Measurements from ENCODE around the gene DZIP1L. TPM values are rescaled to one million over a fixed set of nuclear protein-coding genes. Genes with fewer than 3 reads are reported as not detected.

The DZIP1L gene
- total and polyA plus RNA-seq, 9 of the 15 experiments (the other 6 are each of a cell fraction or from before 2014, with no cell fraction given), result 0.03 to 1.5 (median 0.48) TPM; not detected in 1

- H3K9me1 ChIP-seq (ENCODE audit: control insufficient read depth, insufficient read depth, low read length), result no peaks in the 10 kb centered on the region
- no peak within 1 kb of the TSS for H3K9ac ChIP-seq (ENCODE audit: insufficient read depth in 1 of 2, low read depth in 2 of 2, low read length in 2 of 2)
- DNase-seq (ENCODE audit: extremely low read depth in 1 of 4, low spot score in 3 of 4) (no peak), FAIRE-seq (no peak), ATAC-seq (no peak)
- POLR2A ChIA-PET, result no interaction called here
- H3K27me3 ChIP-seq (ENCODE audit: control insufficient read depth in 2 of 2, insufficient read depth in 2 of 2, low read length in 2 of 2), result peaks cover 0 to 4% of the 10 kb centered on the region in 2 experiments; a peak in 2 of 5 replicates
- no peak within 1 kb of the TSS for H2AFZ ChIP-seq (ENCODE audit: low read depth, low read length)
- no peaks in the 10 kb centered on the region for H3K36me3 ChIP-seq (ENCODE audit: control insufficient read depth, insufficient read depth, low read length)
- TF ChIP-seq CBFA2T2 (conservative IDR thresholded peaks at IDR 0.05), result no peak
- TF ChIP-seq COPS2 (conservative IDR thresholded peaks at IDR 0.05), result no peak
- no peak for TF ChIP-seq RHOXF2B (CRISPR knock-in tag; conservative IDR thresholded peaks at IDR 0.05)
- TF ChIP-seq ZBED1 (IDR thresholded peaks at IDR 0.05), result no peak
- H3K9me3 ChIP-seq (replicated peaks; ENCODE audit: control insufficient read depth, insufficient read depth, low read depth, low read length), result no peaks in the 10 kb centered on the region
- CTCF ChIA-PET (ENCODE audit: low intra/inter-chr PET ratio), result no interaction called here
- 0% methylated on average over 1 of the region's 1 CpG for WGBS (ENCODE audit: insufficient coverage, low coverage, missing lambda C conversion rate)
- no TSS peak for BruUV-seq (replicated peaks)
- H3K27ac ChIP-seq (ENCODE audit: extremely low read depth, low read depth, low read length), result no peak within 1 kb of the TSS
- H3K4me2 ChIP-seq (ENCODE audit: insufficient read depth, low read length), result no peak within 1 kb of the TSS
- H3K79me2 ChIP-seq (ENCODE audit: control insufficient read depth, insufficient read depth, low read length), result no peaks in the 10 kb centered on the region
- no peaks in the 10 kb centered on the region for H4K20me1 ChIP-seq (replicated peaks; ENCODE audit: control insufficient read depth, insufficient read depth, low read length)
- in situ Hi-C loops (cut with MboI), result no loop called here
- no peaks in the 10 kb centered on the region for H3K4me1 ChIP-seq (replicated peaks in 1 of 2; ENCODE audit: control insufficient read depth in 2 of 2, insufficient read depth in 2 of 2, low read length in 2 of 2)
- H3K4me3 ChIP-seq, result no peak within 1 kb of the TSS
- intact Hi-C loops (cut with micrococcal nuclease), result no loop called here
These were observed 16.8 kb upstream of the DZIP1L start, which contains the start of gene A4GNT for GRCh38 chr3:138132239-138132638. A4GNT (minus strand) TSS chr3:138132390; CDS start chr3:138131256, 1,134 bp downstream.

GRCh38 chr3:138127636-138128365, 12.4 kb upstream of the DZIP1L start:
- POLR2A ChIA-PET, result no interaction called here
- TF ChIP-seq ZNF408 (CRISPR knock-in tag; IDR thresholded peaks at IDR 0.05; ENCODE audit: low read depth) (no peak), ZNF23 (CRISPR knock-in tag; IDR thresholded peaks at IDR 0.05) (no peak), MTA1 (IDR thresholded peaks at IDR 0.05; ENCODE audit: borderline replicate concordance) (no peak), CCNT2 (IDR thresholded peaks at IDR 0.05; ENCODE audit: borderline replicate concordance, extremely low read depth, insufficient read length, low read depth, low read length) (no peak), BDP1 (IDR thresholded peaks at IDR 0.05; ENCODE audit: insufficient read depth, insufficient read length) (no peak), NUFIP1 (IDR thresholded peaks at IDR 0.05; ENCODE audit: partially characterized antibody) (no peak)
- TF ChIP-seq, protein P1, sequence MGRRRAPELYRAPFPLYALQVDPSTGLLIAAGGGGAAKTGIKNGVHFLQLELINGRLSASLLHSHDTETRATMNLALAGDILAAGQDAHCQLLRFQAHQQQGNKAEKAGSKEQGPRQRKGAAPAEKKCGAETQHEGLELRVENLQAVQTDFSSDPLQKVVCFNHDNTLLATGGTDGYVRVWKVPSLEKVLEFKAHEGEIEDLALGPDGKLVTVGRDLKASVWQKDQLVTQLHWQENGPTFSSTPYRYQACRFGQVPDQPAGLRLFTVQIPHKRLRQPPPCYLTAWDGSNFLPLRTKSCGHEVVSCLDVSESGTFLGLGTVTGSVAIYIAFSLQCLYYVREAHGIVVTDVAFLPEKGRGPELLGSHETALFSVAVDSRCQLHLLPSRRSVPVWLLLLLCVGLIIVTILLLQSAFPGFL (CRISPR knock-in tag; IDR thresholded peaks at IDR 0.05), result no peak
- TF ChIP-seq, protein P2, sequence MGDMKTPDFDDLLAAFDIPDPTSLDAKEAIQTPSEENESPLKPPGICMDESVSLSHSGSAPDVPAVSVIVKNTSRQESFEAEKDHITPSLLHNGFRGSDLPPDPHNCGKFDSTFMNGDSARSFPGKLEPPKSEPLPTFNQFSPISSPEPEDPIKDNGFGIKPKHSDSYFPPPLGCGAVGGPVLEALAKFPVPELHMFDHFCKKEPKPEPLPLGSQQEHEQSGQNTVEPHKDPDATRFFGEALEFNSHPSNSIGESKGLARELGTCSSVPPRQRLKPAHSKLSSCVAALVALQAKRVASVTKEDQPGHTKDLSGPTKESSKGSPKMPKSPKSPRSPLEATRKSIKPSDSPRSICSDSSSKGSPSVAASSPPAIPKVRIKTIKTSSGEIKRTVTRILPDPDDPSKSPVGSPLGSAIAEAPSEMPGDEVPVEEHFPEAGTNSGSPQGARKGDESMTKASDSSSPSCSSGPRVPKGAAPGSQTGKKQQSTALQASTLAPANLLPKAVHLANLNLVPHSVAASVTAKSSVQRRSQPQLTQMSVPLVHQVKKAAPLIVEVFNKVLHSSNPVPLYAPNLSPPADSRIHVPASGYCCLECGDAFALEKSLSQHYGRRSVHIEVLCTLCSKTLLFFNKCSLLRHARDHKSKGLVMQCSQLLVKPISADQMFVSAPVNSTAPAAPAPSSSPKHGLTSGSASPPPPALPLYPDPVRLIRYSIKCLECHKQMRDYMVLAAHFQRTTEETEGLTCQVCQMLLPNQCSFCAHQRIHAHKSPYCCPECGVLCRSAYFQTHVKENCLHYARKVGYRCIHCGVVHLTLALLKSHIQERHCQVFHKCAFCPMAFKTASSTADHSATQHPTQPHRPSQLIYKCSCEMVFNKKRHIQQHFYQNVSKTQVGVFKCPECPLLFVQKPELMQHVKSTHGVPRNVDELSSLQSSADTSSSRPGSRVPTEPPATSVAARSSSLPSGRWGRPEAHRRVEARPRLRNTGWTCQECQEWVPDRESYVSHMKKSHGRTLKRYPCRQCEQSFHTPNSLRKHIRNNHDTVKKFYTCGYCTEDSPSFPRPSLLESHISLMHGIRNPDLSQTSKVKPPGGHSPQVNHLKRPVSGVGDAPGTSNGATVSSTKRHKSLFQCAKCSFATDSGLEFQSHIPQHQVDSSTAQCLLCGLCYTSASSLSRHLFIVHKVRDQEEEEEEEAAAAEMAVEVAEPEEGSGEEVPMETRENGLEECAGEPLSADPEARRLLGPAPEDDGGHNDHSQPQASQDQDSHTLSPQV (IDR thresholded peaks at IDR 0.05), result no peak

More at GRCh38 chr3:138127636-138128365, 12.4 kb upstream of the DZIP1L start:
- CTCF ChIA-PET (ENCODE audit: low intra/inter-chr PET ratio), result no interaction called here
- no TSS peak for BruUV-seq (replicated peaks)
- Histone ChIP-seq H4K20me1 (replicated peaks; ENCODE audit: control insufficient read depth, insufficient read depth, low read length) (no peaks in the 10 kb centered on the region), H3K36me3 (ENCODE audit: control insufficient read depth, insufficient read depth, low read length) (no peaks in the 10 kb centered on the region), H3K4me1 (replicated peaks in 1 of 2; ENCODE audit: control insufficient read depth in 2 of 2, insufficient read depth in 2 of 2, low read length in 2 of 2) (no peaks in the 10 kb centered on the region; a peak in 1 of 5 replicates), H3K4me3 (no peak overlapping the region), H3K9me3 (replicated peaks; ENCODE audit: control insufficient read depth, insufficient read depth, low read depth, low read length) (no peaks in the 10 kb centered on the region), H3K27me3 (ENCODE audit: control insufficient read depth in 2 of 2, insufficient read depth in 2 of 2, low read length in 2 of 2) (peaks cover 0 to 4% of the 10 kb centered on the region in 2 experiments; a peak in 2 of 5 replicates), H3K9ac (ENCODE audit: insufficient read depth in 1 of 2, low read depth in 2 of 2, low read length in 2 of 2) (no peak overlapping the region), H3K9me1 (ENCODE audit: control insufficient read depth, insufficient read depth, low read length) (no peaks in the 10 kb centered on the region), H3K79me2 (ENCODE audit: control insufficient read depth, insufficient read depth, low read length) (no peaks in the 10 kb centered on the region), H2AFZ (ENCODE audit: low read depth, low read length) (no peak overlapping the region), H3K4me2 (ENCODE audit: insufficient read depth, low read length) (no peak overlapping the region), H3K27ac (ENCODE audit: extremely low read depth, low read depth, low read length) (no peak overlapping the region)
- WGBS (ENCODE audit: insufficient coverage, low coverage, missing lambda C conversion rate), result 0% methylated on average over 1 of the region's 1 CpG
- in situ Hi-C loops (cut with MboI) (no loop called here), intact Hi-C loops (cut with micrococcal nuclease) (no loop called here)
- ATAC-seq (no peak), FAIRE-seq (no peak), DNase-seq (ENCODE audit: extremely low read depth in 1 of 4, low spot score in 3 of 4) (no peak)

Data from K562 (cell line).